ENCODE results near the gene MAGI3. TPM values are rescaled to one million over a fixed set of nuclear protein-coding genes. Genes with fewer than 3 reads are reported as not detected.

Gene MAGI3
- total RNA-seq, 4 donors from 2014 or later: 94.3 to 180 (median 134) TPM

DNA sequence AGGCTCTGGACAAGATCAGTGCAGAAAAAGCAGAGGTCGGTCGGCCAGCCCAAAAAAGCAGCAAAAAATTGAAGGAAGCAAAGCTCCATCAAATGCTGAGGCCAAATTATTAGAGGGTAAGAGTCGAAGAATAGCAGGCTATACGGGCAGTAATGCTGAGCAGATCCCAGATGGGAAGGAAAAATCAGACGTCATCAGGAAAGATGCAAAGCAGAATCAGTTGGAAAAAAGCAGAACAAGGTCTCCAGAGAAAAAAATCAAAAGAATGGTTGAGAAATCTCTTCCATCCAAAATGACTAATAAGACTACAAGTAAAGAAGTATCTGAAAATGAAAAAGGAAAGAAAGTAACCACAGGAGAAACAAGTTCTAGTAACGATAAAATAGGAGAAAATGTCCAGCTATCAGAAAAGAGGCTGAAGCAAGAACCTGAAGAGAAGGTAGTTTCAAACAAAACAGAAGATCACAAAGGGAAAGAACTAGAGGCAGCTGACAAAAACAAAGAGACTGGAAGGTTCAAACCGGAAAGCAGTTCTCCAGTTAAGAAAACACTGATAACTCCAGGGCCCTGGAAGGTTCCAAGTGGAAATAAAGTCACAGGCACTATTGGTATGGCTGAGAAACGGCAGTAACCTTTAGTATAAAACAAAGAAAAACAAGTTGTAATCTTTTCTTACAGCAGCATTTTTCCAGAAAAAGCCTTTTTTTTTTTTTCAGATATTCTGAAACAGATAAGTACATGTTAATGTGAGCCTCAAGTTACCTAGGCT, 293.3 kb downstream of the MAGI3 start:
- DNase-seq: no peak
- Histone ChIP-seq H3K9me3 (no peaks in the 10 kb centered on the region), H3K4me3 (no peak overlapping the region), H3K36me3 (peaks cover 0 to 8% (median 2%) of the 10 kb centered on the region in 4 donors), H3K27me3 (no peaks in the 10 kb centered on the region), H3K4me1 (peaks cover 0 to 11% (median 3%) of the 10 kb centered on the region in 4 donors), H3K27ac (peak overlapping the region; percentile 32 to 71 (median 56))
- in situ Hi-C loops (cut with MboI; ENCODE audit: low pct_ligation_motif_present in 1 of 4, low pct_unique_long_range_greater_than_20kb in 1 of 4, low sequenced_read_pairs in 3 of 4): loop anchor here (10.0 to 25.0 kb wide), 3 partner anchors 539 to 571 kb away; no protein-coding TSS in a partner anchor
- 61 to 66% methylated on average over 7 to 8 of the region's 8 CpGs for WGBS, 2 donors (ENCODE audit: low coverage in 1 of 2)
- intact Hi-C loops (cut with DNase I; ENCODE audit: low total_unique reads): no loop called here
- TF ChIP-seq EP300 (IDR thresholded peaks at IDR 0.05; ENCODE audit: low read depth) (no peak), POLR2AphosphoS5 (IDR thresholded peaks at IDR 0.05) (no peak), POLR2A (IDR thresholded peaks at IDR 0.05) (no peak)
- TF ChIP-seq, protein P1, sequence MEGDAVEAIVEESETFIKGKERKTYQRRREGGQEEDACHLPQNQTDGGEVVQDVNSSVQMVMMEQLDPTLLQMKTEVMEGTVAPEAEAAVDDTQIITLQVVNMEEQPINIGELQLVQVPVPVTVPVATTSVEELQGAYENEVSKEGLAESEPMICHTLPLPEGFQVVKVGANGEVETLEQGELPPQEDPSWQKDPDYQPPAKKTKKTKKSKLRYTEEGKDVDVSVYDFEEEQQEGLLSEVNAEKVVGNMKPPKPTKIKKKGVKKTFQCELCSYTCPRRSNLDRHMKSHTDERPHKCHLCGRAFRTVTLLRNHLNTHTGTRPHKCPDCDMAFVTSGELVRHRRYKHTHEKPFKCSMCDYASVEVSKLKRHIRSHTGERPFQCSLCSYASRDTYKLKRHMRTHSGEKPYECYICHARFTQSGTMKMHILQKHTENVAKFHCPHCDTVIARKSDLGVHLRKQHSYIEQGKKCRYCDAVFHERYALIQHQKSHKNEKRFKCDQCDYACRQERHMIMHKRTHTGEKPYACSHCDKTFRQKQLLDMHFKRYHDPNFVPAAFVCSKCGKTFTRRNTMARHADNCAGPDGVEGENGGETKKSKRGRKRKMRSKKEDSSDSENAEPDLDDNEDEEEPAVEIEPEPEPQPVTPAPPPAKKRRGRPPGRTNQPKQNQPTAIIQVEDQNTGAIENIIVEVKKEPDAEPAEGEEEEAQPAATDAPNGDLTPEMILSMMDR (IDR thresholded peaks at IDR 0.05): no peak

DNA sequence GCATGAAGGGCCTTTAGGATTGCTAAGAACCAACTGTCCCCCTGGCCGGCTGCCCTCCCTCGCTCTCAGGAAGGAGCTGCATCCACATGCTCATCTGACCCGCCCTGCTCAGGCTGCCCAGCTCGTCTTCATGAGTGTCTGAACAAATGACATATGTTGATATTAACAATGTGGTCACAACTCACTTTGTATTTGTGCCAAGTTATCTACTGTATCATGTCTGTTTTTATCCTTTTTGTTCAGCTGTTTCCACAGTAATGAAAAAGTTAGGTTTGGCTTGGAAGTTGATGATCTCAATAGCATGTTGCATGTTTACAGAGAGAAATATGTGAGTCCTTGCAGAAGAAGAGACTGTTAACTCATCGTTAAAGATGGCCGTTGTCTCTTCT, 293.8 kb downstream of the MAGI3 start:
- TF ChIP-seq, protein P1 (IDR thresholded peaks at IDR 0.05): no peak
- TF ChIP-seq POLR2AphosphoS5 (IDR thresholded peaks at IDR 0.05) (peak; percentile 10 to 38 (median 15)), EP300 (IDR thresholded peaks at IDR 0.05; ENCODE audit: low read depth) (no peak), POLR2A (IDR thresholded peaks at IDR 0.05) (no peak)
- H3K27ac ChIP-seq: peak overlapping the region; percentile 32 to 71 (median 56)
- in situ Hi-C loops (cut with MboI; ENCODE audit: low pct_ligation_motif_present in 1 of 4, low pct_unique_long_range_greater_than_20kb in 1 of 4, low sequenced_read_pairs in 3 of 4): loop anchor here (10.0 to 25.0 kb wide), 3 partner anchors 539 to 572 kb away; no protein-coding TSS in a partner anchor
- H3K4me3 ChIP-seq: no peak overlapping the region
- H3K4me1 ChIP-seq: peaks cover 0 to 11% (median 3%) of the 10 kb centered on the region in 4 donors
- 64 to 69% methylated on average over 6 of the region's 6 CpGs for WGBS, 2 donors (ENCODE audit: low coverage in 1 of 2)
- intact Hi-C loops (cut with DNase I; ENCODE audit: low total_unique reads): no loop called here
- H3K9me3 ChIP-seq: no peaks in the 10 kb centered on the region
- peak; percentile 41 for DNase-seq
- peaks cover 0 to 5% (median 2%) of the 10 kb centered on the region in 4 donors for H3K36me3 ChIP-seq
- H3K27me3 ChIP-seq: no peaks in the 10 kb centered on the region

DNA sequence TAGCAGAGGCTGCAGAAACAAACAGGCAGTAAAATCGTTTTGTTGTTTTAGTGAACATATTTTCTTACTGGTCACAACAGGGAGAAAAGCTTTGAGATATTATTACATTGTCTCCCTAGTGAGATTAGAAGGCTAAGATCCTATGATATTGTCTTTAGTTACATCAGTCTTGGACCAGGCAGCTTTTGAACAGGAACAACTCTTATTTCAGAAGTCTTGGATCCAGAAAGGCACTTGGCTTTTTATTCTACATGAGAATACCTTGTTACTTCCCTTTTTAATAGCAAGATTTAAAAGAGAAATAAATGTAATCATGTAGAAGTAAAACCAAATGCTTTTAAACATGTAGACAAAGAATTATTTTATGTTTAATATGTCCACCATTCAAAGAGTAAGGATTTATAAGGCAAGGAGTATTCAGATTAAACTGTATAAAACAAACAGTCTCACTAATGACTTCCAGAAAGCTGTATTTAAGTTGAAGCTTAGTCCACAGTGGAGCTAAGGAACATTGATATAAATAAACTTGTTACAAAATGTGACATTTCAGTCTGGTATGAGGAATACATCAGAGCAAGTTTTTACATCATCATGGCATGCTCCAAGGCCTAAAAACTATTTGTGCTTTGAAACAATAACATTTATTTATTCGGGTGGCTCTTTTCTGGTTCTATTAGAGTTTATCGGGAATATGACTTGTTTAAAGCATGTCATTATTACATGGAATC, 296.7 kb downstream of the MAGI3 start:
- in situ Hi-C loops (cut with MboI; ENCODE audit: low pct_ligation_motif_present in 1 of 4, low pct_unique_long_range_greater_than_20kb in 1 of 4, low sequenced_read_pairs in 3 of 4): loop anchor here (10.0 to 25.0 kb wide), 3 partner anchors 542 to 575 kb away; no protein-coding TSS in a partner anchor
- intact Hi-C loops (cut with DNase I; ENCODE audit: low total_unique reads): no loop called here
- Histone ChIP-seq H3K36me3 (peaks cover 0 to 10% (median 2%) of the 10 kb centered on the region in 4 donors), H3K27me3 (no peaks in the 10 kb centered on the region), H3K27ac (peak overlapping the region in 1 of 4 donors; percentile 13), H3K4me3 (no peak overlapping the region), H3K9me3 (no peaks in the 10 kb centered on the region), H3K4me1 (peaks cover 0 to 11% (median 3%) of the 10 kb centered on the region in 4 donors)
- 85 to 86% methylated on average over 3 of the region's 3 CpGs for WGBS, 2 donors (ENCODE audit: low coverage in 1 of 2)
- TF ChIP-seq EP300 (IDR thresholded peaks at IDR 0.05; ENCODE audit: low read depth) (no peak), POLR2A (IDR thresholded peaks at IDR 0.05) (no peak), POLR2AphosphoS5 (IDR thresholded peaks at IDR 0.05) (no peak)
- TF ChIP-seq, protein P1 (IDR thresholded peaks at IDR 0.05): no peak
- DNase-seq: no peak

DNA sequence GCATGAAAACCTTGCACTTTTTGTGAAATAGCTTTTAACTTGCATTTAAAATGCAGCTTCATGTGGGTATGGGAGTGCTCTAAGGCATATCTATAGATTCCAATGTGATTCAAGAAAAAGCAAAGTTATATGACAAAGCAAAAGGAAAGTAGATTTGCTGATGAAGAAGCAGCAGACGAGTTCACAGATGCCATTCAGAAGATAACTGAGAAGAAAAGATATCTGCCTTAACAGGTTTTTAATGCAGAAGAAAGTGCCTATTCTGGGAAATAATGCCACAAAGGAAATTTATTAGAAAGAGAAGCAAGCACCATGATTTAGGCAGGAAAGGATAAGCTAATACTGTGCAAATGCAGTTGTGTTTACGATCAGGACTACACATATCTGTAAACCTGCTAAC, 300.9 kb downstream of the MAGI3 start:
- Histone ChIP-seq H3K4me1 (no peaks in the 10 kb centered on the region), H3K27me3 (no peaks in the 10 kb centered on the region), H3K9me3 (peaks cover 9 to 11% of the 10 kb centered on the region in 2 donors), H3K4me3 (no peak overlapping the region), H3K27ac (no peak overlapping the region), H3K36me3 (peaks cover 0 to 23% (median 1%) of the 10 kb centered on the region in 4 donors)
- no peak for DNase-seq
- 92 to 100% methylated on average over 2 of the region's 2 CpGs for WGBS, 2 donors (ENCODE audit: low coverage in 1 of 2)
- TF ChIP-seq, protein P1 (IDR thresholded peaks at IDR 0.05): no peak
- intact Hi-C loops (cut with DNase I; ENCODE audit: low total_unique reads): no loop called here
- in situ Hi-C loops (cut with MboI; ENCODE audit: low pct_ligation_motif_present in 1 of 4, low pct_unique_long_range_greater_than_20kb in 1 of 4, low sequenced_read_pairs in 3 of 4): loop anchor here in 1 of 4 donors (25.0 kb wide), 1 partner anchor 579 kb away; no protein-coding TSS in a partner anchor
